ENCODE results near the gene CIBAR2. TPM values are rescaled to one million over a fixed set of nuclear protein-coding genes. Genes with fewer than 3 reads are reported as not detected.

The CIBAR2 gene
- total RNA-seq, 1 experiment from 2014 or later = not detected

- DNase-seq (ENCODE audit: low read depth) = no peak
- in situ Hi-C loops (cut with HindIII; ENCODE audit: low pct_unique_long_range_greater_than_20kb, low sequenced_read_pairs) = no loop called here
Observed at GRCh38 chr16:85145734-85146531, 33.7 kb upstream of the CIBAR2 start.

GRCh38 chr16:85145188-85145587, 32.9 kb upstream of the CIBAR2 start:
- in situ Hi-C loops (cut with HindIII; ENCODE audit: low pct_unique_long_range_greater_than_20kb, low sequenced_read_pairs) = no loop called here
- no peak for DNase-seq (ENCODE audit: low read depth)

GRCh38 chr16:85144026-85144915, 32.0 kb upstream of the CIBAR2 start:
- in situ Hi-C loops (cut with HindIII; ENCODE audit: low pct_unique_long_range_greater_than_20kb, low sequenced_read_pairs) = no loop called here
- DNase-seq (ENCODE audit: low read depth) = no peak

DNA sequence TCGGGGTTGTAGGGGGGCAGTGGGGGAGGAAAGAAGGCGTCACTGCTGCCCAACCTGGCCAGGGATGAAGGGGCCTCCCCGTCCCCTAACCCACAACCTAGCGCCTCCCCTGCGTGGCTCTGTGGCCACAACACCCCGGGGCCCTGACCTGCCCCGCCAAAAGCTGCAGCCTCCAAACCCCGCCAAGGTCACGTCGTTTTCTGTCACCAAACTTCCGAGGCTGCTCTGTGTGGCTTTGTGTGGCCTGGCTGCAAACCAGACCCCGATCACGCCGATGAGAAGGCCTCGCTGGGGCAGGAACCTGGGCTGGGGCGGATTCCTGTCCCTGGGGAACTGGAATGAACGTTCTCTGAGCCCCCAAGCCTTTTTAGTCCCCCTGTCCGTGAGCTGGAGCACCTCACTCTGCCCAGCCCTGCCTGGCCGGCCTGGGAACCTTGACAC, 30.5 kb upstream of the CIBAR2 start:
- in situ Hi-C loops (cut with HindIII; ENCODE audit: low pct_unique_long_range_greater_than_20kb, low sequenced_read_pairs) = no loop called here
- DNase-seq (ENCODE audit: low read depth) = no peak

GRCh38 chr16:85142129-85142513, 29.8 kb upstream of the CIBAR2 start:
- DNase-seq (ENCODE audit: low read depth) = no peak
- in situ Hi-C loops (cut with HindIII; ENCODE audit: low pct_unique_long_range_greater_than_20kb, low sequenced_read_pairs) = no loop called here

GRCh38 chr16:85141491-85142128, 29.3 kb upstream of the CIBAR2 start:
- no peak for DNase-seq (ENCODE audit: low read depth)
- in situ Hi-C loops (cut with HindIII; ENCODE audit: low pct_unique_long_range_greater_than_20kb, low sequenced_read_pairs) = no loop called here

DNA sequence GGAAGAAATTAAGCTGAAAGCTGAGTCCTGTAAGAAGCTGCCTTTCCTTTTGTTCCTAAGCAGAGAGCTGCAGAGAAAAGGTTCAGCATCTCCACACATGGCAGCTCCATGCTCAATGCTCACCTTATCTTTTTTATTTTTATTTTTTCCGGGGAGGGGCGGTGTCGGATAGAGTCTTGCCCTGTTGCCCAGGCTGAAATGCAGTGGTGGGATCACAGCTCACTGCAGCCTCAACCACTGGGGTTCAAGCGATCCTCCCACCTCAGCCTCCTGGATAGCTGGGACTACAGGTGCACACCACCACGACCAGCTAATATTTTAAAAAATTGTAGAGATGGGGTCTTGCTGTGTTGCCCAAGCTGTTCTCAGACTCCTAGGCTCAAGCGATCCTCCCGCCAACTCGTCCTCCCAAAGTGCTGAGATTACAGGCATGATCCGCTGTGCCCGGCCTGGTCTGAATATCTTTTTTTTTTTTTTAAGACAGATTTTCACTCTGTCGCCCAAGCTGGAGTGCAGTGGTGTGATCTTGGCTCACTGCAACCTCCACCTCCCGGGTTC, 28.3 kb upstream of the CIBAR2 start:
- in situ Hi-C loops (cut with HindIII; ENCODE audit: low pct_unique_long_range_greater_than_20kb, low sequenced_read_pairs) = no loop called here

GRCh38 chr16:85139881-85140339, 27.6 kb upstream of the CIBAR2 start:
- in situ Hi-C loops (cut with HindIII; ENCODE audit: low pct_unique_long_range_greater_than_20kb, low sequenced_read_pairs) = no loop called here
- DNase-seq (ENCODE audit: low read depth) = no peak

More for the DNA sequence above, 28.3 kb upstream of the CIBAR2 start:
- DNase-seq (ENCODE audit: low read depth) = no peak

DNA sequence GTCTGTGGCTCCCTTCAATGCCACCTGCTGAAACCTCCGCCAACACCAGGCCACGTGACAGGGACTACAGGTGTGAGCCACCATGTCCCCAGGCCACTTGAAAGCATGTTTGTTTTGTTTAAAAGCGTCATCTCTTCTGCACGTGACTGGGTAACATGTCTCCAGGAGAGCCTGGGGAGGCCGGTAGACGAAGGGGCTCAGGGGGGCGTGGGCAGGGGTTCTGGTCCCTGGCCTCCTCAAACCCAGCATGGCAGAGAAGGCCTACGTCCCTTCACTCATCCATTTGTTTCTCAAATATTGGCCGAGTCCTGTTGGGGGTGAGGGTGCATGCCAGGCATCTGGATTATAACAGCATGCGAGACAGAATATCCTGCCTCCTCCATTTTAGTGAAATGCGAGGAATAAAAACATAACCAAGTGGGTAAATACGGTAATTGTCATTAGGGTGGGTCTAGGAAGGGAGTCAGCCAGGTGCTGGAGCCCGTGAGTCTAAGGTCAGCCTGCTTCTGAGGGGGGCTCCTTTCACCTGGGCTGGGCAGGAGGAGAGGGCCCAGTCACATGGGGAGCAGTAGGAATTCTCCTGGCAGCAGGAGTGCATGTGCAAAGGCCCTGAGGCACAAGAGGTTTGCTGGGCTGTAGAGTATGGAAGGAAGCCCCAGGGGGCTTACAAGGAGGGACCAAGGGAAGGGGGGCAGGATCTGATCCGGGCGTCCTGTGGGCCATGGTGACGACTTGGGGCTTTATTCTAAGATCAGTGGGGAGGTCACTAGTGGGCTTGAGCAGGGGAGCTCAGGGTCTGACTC, 26.8 kb upstream of the CIBAR2 start:
- DNase-seq (ENCODE audit: low read depth) = no peak
- in situ Hi-C loops (cut with HindIII; ENCODE audit: low pct_unique_long_range_greater_than_20kb, low sequenced_read_pairs) = no loop called here

- DNase-seq (ENCODE audit: low read depth) = no peak
- in situ Hi-C loops (cut with HindIII; ENCODE audit: low pct_unique_long_range_greater_than_20kb, low sequenced_read_pairs) = no loop called here
Observed at GRCh38 chr16:85138073-85138824, 26.0 kb upstream of the CIBAR2 start.

GRCh38 chr16:85137323-85138072, 25.2 kb upstream of the CIBAR2 start:
- in situ Hi-C loops (cut with HindIII; ENCODE audit: low pct_unique_long_range_greater_than_20kb, low sequenced_read_pairs) = no loop called here
- peak; percentile 41 for DNase-seq (ENCODE audit: low read depth)

DNA sequence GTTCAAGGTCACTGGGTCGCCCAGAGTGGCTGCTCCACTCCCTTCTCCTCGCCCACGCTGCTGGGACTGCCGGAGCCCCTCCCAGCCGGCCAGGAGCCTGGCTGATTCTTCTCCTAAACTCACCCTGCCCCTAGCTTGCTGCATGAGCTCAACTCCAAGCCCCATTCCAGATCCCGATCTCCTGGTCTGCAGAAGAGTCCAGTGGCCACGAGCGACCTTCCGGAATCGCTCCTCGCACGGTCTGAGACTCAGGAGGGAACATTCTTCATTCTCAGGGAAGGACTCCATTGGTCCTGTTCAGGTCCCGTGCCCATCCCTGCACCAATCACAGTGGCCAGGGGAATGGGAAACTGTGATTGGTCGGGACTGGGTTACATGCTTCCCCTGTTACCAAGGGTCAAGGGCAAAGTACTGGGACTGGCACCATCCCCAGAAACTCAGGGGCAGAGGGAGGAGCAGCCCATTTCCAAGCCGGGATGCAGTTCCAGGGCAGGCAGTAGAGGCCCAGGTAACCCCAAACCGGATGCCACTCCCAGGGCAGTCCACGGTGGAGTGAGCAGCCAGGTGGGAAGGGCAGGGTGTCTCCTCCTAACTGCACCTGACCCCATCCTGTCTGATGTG, 24.5 kb upstream of the CIBAR2 start:
- DNase-seq (ENCODE audit: low read depth) = no peak
- in situ Hi-C loops (cut with HindIII; ENCODE audit: low pct_unique_long_range_greater_than_20kb, low sequenced_read_pairs) = no loop called here

DNA sequence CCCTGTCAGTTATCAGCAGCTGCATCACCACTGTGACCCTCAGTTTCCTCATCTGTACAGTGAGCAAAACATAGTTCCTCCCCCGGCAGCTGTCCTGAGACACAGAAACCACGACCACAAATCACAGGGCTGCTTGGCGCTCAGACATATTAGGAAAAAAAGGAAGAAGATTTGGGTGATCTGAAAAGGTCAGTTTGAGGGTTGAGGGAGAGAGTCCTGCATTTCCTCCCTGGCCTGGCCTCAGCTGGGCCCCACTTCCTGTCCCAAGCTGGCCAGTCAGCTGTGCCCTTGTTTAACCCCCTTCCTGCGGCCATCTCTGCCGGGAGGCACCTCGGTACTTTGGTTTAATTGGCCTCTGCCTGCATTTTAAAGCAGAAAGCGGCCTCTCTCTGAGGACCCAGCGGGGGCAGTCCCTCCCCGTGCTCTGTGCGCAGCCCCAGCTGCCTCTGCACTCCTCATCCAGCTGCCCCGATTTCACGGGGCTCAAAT, 24.0 kb upstream of the CIBAR2 start:
- no peak for DNase-seq (ENCODE audit: low read depth)

GRCh38 chr16:85134789-85135142, 22.5 kb upstream of the CIBAR2 start:
- in situ Hi-C loops (cut with HindIII; ENCODE audit: low pct_unique_long_range_greater_than_20kb, low sequenced_read_pairs) = no loop called here

More for the DNA sequence above, 24.0 kb upstream of the CIBAR2 start:
- in situ Hi-C loops (cut with HindIII; ENCODE audit: low pct_unique_long_range_greater_than_20kb, low sequenced_read_pairs) = no loop called here

DNA sequence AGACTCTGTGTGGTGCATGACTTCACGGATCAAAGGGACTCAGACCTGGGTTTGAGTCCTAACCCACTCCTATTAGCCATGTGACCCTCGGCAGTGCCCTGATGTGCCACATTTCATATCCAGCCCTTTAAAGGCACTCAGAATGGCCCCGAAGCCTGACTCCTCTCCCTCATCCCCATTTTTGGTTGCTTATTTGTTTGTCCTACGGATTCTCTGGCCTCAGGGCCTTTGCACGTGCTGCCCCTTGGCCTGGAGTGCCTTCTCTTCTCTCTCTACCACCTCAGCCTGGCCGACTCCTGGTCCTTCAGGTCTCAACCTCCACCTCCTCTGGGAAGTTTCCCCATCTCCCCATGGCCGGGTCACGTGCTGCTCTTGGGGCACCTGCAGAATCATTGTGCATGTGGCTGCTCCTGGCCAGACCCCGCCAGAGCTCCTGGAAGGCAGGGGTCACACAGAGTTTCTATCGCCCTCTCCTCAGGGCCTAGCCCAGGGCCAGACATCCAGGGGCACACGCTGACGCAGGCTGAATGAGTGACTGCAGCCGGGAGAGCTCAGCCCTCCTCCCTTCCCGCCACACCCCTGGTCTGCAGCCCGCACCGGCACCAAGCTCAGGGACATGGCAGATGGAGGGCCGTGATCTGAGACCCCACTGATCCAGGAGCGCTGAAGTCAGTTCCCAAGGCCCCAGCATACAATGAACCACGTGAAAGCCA, 22.0 kb upstream of the CIBAR2 start:
- no peak for DNase-seq (ENCODE audit: low read depth)
- in situ Hi-C loops (cut with HindIII; ENCODE audit: low pct_unique_long_range_greater_than_20kb, low sequenced_read_pairs) = no loop called here

More at GRCh38 chr16:85134789-85135142, 22.5 kb upstream of the CIBAR2 start:
- no peak for DNase-seq (ENCODE audit: low read depth)

Measured in Caki2 (cell line).